ENCODE measurements around the gene DNAAF8.
"Not testable (repeated sequence)": the region's sequence is repeated elsewhere in the genome, so short reads cannot be mapped to it uniquely, and the experiment has no call there.

The DNAAF8 gene

DNA sequence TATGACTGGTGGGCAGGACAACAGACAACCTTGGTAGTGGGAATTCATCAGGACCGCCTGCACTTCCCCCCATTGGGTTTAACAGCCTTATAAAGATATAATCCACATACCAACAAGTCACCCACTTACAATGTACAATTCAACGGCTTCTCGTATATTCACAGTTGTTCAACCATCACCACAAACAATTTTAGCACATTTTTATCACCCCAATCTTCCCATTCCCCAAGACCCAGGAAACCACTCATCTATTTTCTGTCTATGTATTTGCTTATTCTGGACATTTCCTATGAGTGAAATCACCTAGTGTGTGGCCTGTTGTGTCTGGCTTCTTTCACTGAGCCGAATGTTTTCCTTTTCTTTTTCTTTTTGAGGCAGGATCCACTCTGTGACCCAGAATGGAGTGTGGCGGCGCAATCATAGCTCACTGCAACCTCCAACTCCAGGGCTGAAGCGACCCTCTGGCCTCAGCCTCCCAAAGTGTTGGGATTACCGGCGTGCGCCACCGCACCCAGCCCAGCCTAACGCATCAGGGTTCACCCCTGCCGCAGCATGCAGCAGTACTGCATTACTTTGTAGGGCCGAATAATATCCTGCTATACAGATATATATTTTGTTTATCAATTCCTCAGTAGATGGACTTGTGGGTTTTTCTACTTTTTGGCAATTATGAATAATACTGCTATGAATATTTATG is 11.1 kb upstream of the DNAAF8 start:
- DNase-seq (ENCODE audit: low spot score), result no peak

GRCh38 chr16:4724661-4725270 is 9.6 kb upstream of the DNAAF8 start:
- DNase-seq (ENCODE audit: low spot score), result no peak

DNA sequence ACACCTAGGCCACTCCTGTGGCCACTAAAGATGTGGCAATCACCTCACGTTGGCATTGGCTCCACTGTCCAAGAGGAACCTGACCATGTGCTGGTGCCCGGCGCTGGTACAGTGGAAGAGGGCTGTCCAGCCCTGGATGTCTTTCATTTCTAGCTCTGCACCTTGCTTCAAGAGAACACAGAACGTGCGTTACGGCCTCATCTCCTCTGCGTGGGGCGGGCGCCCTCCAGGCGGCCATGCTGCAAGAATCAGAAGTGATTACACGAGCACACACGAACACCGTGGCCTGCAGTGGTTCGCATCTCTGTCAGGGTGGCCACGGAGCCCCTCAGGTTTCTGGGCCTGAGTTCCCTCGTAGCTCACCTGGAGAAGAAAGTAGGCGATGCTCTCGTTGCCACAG is 7.7 kb upstream of the DNAAF8 start:
- no peak for DNase-seq (ENCODE audit: low spot score)

DNA sequence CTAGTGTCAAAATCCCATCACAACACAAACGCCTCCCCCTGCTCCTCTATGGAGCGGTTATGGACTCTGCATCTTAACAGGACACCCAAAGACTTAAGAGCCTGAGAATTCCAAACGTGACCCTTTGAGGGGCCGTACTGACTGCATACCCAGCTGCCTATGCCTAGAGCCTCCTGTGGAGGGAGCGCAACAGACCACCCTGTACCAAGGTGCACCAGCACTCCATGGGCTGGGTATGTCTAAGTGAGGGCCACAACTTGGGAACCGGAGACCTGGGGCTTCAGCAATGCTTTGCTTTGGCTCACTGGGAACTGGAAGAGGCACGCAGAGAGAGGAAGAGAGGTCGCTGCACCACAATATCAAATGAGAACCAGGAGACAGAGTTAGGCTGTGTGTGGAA is 5.7 kb upstream of the DNAAF8 start:
- no peak for DNase-seq (ENCODE audit: low spot score)

DNA sequence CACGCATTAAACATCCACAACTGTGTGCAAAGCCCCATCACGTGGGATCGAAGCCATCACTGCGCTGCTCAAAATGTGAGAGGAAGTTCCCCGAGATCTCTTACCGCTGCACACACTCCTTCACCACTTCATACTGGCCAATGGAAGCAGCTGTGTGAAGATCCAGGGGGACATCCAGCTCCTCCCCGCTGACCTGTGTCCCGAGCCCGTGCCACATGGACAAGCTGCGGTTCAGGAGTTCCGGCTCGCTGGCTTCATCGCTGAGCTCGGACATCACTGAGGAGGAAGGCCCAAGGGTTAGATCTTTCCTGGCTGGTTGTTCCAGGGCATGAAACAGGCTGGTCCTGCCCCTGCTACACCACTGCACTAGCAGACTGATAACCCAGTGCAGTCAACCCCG is 4.5 kb upstream of the DNAAF8 start:
- DNase-seq (ENCODE audit: low spot score), result no peak

DNA sequence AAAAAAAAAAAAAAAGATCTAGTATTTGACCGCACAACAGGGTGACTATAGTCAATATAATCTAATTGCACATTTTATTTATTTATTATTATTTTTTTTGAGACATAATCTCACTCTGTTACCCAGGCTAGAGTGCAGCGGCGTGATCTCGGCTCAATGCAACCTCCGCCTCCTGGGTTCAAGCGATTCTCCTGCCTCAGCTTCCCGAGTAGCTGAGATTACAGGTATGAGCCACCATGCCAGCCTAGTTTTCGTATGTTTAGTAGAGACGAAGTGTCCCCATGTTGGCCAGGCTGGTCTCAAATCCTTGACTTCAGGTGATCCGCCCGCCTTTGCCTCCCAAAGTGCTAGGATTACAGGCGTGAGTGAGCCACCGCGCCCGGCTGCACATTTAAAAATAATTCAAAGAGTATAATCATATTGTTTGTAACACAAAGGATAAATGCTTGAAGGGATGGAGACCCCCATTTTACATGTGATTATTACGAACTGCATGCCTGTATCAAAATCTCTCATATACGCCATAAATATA is 1.1 kb upstream of the DNAAF8 start:
- DNase-seq (ENCODE audit: low spot score), result no peak

DNA sequence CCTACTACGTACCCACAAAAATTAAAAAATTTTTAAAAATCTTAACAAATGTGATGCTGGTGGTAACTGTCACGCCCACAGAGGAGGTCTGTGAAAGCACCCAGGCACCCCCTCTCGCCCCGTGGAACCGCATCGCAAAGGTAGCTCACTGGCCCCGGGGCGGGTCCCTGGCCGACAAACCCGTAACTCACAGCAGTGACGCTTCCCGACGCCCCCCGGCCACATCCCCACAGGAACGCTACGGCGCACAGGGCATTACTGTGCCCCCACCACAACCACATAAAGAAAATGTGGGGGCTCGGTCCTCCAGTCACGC is 632 bp upstream of the DNAAF8 start:
- DNase-seq (ENCODE audit: low spot score), result no peak

GRCh38 chr16:4734730-4735535 is 596 bp downstream of the DNAAF8 start:
- peak; percentile 90 for DNase-seq (ENCODE audit: low spot score)

DNA sequence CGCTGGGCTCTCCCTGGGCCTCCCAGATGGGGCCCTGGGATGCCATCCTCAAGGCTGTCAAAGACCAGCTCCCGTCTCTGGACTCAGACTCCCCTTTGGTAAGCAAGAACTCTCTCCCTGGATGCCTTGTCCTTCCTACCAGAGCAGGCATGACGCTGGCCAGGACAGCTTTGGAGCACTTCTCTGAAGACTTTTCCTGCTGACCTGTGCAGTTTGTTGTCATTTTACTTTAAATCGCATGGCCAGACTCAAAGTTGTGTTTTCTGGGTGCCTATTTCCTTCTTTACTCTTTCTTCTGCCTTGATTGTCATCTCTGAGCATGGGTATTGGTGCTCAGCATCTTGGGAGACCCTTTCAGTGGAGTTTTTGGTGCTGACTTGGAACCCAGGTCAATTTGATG is 2.2 kb downstream of the DNAAF8 start:
- DNase-seq (ENCODE audit: low spot score), result no peak

- DNase-seq (ENCODE audit: low spot score), result no peak
Measured at GRCh38 chr16:4737545-4737944, 3.2 kb downstream of the DNAAF8 start.

DNA sequence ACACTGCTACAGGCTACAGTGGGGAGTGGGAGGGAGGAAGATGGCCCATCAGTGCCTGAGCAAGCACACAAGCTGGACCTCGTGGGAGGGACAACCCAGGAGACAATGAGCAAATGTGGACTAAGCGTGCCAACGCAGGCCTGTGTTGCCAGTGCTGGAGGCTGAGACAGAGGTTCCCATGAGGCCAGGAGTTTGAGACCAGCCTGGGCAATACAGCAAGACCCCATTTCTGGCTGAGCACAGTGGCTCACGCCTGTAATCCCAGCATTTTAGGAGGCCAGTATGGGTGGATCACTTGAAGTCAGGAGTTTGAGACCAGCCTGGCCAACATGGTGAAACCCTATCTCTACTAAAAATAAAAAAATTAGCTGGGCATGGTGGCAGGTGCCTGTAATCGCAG is 4.0 kb downstream of the DNAAF8 start:
- not testable (repeated sequence) for DNase-seq (ENCODE audit: low spot score)

- no peak for DNase-seq (ENCODE audit: low spot score)
Measured at GRCh38 chr16:4743226-4743878, 9.0 kb downstream of the DNAAF8 start.

DNA sequence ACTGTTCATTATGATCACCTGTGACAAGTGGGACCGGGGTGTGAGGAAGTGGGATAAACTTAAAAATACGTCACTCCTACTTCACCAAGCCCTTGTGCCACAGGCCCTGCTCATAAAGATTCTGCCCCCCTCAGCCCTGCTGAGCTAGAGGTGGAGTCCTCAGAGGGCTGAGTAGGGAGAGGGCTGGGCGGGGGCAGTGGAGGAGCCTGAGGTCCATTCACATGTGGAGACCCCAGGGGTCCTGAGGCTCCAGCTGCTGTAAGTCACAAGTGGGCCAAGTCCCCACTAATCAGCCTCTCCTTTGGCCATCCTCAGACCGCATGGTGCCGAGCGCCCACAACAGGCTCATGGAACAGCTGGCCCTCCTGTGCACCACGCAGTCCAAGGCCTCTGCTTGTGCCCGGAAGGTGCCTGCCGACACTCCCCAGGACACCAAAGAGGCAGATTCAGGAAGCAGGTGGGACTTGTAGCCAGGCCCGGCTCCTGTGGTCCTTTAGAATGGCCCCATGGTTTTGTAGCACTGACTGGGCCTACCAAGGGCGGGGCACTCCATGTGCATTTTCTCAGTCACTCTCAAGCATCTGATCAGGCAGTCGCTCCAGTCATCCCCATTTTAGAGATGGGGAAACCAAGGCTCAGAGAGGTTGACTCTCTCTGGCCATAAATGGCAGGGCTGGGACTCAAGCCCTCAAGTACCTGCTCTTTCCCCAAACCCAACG is 10.4 kb downstream of the DNAAF8 start:
- DNase-seq (ENCODE audit: low spot score), result no peak

GRCh38 chr16:4745274-4745569 is 10.9 kb downstream of the DNAAF8 start:
- DNase-seq (ENCODE audit: low spot score), result no peak

GRCh38 chr16:4746215-4746614 is 11.9 kb downstream of the DNAAF8 start:
- no peak for DNase-seq (ENCODE audit: low spot score)

GRCh38 chr16:4746991-4747574 is 12.7 kb downstream of the DNAAF8 start:
- DNase-seq (ENCODE audit: low spot score), result no peak

DNA sequence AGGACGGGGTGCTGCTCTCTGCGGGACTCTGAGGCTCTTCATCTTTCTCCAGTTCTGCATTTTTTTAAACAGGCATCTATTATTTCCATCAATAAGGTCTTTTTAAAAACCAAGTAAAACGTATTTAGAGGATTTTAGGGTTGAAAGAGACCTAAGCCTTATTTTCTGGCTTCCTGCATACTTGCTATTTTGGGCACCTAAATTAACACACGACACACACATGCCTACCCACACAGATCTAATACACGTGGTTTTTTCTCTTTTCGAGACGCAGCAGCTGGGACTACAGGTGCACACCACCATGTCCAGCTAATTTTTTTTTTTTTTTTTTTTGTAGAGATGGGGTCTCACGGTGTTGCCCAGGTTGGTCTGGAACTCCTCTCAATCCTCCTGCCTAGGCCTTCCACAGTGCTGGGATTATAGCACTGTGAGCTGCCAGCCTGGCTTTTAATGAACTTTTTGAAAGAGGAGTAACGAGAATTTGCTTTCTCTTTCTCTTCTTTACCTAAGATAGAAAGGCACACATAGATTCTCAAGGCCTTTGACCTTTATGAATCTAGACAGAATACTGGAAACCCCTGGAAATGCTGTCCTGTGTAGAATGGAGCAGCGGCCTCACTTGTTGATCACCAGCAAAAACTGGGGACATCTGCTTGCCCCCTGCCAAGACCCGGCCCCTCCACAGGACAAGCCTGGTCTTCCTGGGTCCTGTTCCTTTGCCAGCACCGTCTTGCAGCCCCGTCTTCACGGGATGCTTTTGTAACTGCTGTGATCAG is 13.8 kb downstream of the DNAAF8 start:
- DNase-seq (ENCODE audit: low spot score), result no peak

DNA sequence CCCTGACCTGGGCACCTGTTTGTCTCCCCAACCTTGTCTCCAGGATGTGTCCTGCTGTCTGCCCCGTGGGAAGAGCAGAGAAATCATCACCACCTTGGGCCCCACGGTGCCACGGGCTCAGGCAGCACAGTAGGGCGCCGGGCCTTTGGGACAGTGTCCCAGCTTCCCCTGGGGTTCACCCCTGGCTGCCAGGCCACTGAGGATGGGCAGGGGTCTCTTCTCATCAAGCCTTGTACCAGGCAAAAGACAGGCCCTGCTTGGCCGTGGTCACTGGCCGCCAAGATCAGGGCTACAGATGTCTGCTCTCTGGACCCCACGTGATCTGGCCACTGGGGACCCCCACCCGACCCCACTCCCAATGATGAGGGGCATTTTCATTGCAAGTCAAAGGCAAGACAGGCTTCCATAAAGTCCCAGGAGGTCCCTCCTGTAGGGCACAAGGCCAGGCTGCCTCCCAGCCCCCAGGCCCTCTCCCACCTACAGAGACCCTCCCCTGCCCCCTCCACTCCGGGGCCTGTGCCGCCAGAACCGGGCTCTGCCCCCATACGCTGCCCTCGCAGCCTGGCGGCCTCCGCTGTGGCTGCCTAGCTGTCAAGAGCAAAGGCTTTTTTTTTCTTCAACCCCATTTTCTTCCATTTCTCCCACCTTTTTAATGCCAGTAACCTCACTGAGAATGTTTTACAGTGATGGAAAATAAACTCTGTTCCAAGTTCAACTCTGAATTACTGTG is 14.5 kb downstream of the DNAAF8 start:
- no peak for DNase-seq (ENCODE audit: low spot score)

DNA sequence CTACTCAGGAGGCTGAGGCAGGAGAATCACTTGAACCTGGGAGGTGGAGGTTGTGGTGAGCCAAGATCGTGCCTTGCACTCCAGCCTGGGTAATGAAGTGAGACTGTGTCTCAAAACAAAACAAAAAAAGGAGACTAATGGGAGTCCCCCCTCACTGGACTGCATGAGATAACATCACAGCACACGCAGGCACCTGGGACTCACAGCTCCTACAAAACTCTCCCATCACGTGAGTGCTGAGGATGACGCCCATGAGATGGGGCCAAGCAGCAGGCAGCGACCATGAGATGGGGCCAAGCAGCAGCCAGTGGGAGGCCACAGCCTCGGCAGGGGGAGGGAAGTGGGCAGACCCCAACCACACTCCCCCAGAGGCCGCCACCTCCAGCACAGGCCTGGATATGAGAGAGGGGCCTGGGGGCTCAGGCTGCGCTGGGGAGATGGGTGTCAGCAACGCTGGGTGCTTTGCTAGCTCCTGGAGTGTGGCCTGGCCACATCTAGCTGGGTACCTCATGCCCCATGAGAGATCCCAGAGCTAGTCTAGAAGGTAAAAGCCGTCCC is 15.4 kb downstream of the DNAAF8 start:
- DNase-seq (ENCODE audit: low spot score), result no peak

GRCh38 chr16:4750896-4751295 is 16.6 kb downstream of the DNAAF8 start:
- DNase-seq (ENCODE audit: low spot score), result no peak

All from NAMALWA (cell line).